ENCODE results near the gene HOXB5. TPM values are rescaled to one million over a fixed set of nuclear protein-coding genes. Genes with fewer than 3 reads are reported as not detected.

Gene HOXB5
- total RNA-seq, 2 donors from 2014 or later: 11.0 to 22.7 TPM

- Histone ChIP-seq H3K27me3 (no peaks in the 10 kb centered on the region), H3K9ac (ENCODE audit: low read depth in 2 of 2, low read length in 2 of 2) (peak overlapping the region; percentile 55 to 69), H3K4me3 (no peak overlapping the region), H3K36me3 (no peaks in the 10 kb centered on the region), H3K9me3 (no peaks in the 10 kb centered on the region), H3K27ac (peak overlapping the region; percentile 70), H3K4me1 (peaks cover 30% of the 10 kb centered on the region)
- intact Hi-C loops (cut with DNase I): no loop called here
- DNase-seq: no peak
- TF ChIP-seq CTCF (IDR thresholded peaks at IDR 0.05): no peak
These were observed 22.4 kb downstream of the HOXB5 start for GRCh38 chr17:48571024-48571818.

- H3K4me3 ChIP-seq: no peak overlapping the region
- H3K27ac ChIP-seq: peak overlapping the region; percentile 70
- no peak for DNase-seq
- no peaks in the 10 kb centered on the region for H3K36me3 ChIP-seq
- TF ChIP-seq CTCF (IDR thresholded peaks at IDR 0.05): no peak
- no peaks in the 10 kb centered on the region for H3K9me3 ChIP-seq
- peak overlapping the region; percentile 49 to 61 for H3K9ac ChIP-seq (ENCODE audit: low read depth in 2 of 2, low read length in 2 of 2)
- no peaks in the 10 kb centered on the region for H3K27me3 ChIP-seq
- intact Hi-C loops (cut with DNase I): no loop called here
- peaks cover 22% of the 10 kb centered on the region for H3K4me1 ChIP-seq
These were observed 23.1 kb downstream of the HOXB5 start for GRCh38 chr17:48570325-48571023.

- H3K27ac ChIP-seq: peak overlapping the region; percentile 70
- H3K9ac ChIP-seq (ENCODE audit: low read depth in 2 of 2, low read length in 2 of 2): peak overlapping the region in 1 of 2 donors; percentile 28
- no peaks in the 10 kb centered on the region for H3K36me3 ChIP-seq
- peaks cover 21% of the 10 kb centered on the region for H3K4me1 ChIP-seq
- no peak overlapping the region for H3K4me3 ChIP-seq
- no peak for TF ChIP-seq CTCF (IDR thresholded peaks at IDR 0.05)
- no peaks in the 10 kb centered on the region for H3K9me3 ChIP-seq
- no peaks in the 10 kb centered on the region for H3K27me3 ChIP-seq
- no peak for DNase-seq
- intact Hi-C loops (cut with DNase I): no loop called here
These were observed 23.8 kb downstream of the HOXB5 start for GRCh38 chr17:48569674-48570324.

GRCh38 chr17:48569240-48569582, 24.4 kb downstream of the HOXB5 start:
- no peak for DNase-seq
- intact Hi-C loops (cut with DNase I): no loop called here
- Histone ChIP-seq H3K9me3 (no peaks in the 10 kb centered on the region), H3K27ac (peak overlapping the region; percentile 34), H3K9ac (ENCODE audit: low read depth in 2 of 2, low read length in 2 of 2) (no peak overlapping the region), H3K36me3 (no peaks in the 10 kb centered on the region), H3K4me1 (peaks cover 21% of the 10 kb centered on the region), H3K4me3 (no peak overlapping the region), H3K27me3 (no peaks in the 10 kb centered on the region)
- TF ChIP-seq CTCF (IDR thresholded peaks at IDR 0.05): no peak

- no peak for DNase-seq
- Histone ChIP-seq H3K9me3 (no peaks in the 10 kb centered on the region), H3K4me3 (no peak overlapping the region), H3K4me1 (peaks cover 21% of the 10 kb centered on the region), H3K36me3 (no peaks in the 10 kb centered on the region), H3K9ac (ENCODE audit: low read depth in 2 of 2, low read length in 2 of 2) (peak overlapping the region in 1 of 2 donors; percentile 29), H3K27me3 (no peaks in the 10 kb centered on the region), H3K27ac (peak overlapping the region; percentile 34)
- TF ChIP-seq CTCF (IDR thresholded peaks at IDR 0.05): no peak
- intact Hi-C loops (cut with DNase I): no loop called here
These were observed 24.9 kb downstream of the HOXB5 start for GRCh38 chr17:48568499-48569239.

Measured in colonic mucosa (tissue), 4 donors.